UCSD-AML1 (cell line): ENCODE measurements around the gene LDAH.

Experiments used
- DNase-seq: peaks from one replicate; lab custom pipeline; 2025; ENCODE audit not compliant: unreplicated experiment; lab: John Stamatoyannopoulos, UW

LDAH gene

DNA sequence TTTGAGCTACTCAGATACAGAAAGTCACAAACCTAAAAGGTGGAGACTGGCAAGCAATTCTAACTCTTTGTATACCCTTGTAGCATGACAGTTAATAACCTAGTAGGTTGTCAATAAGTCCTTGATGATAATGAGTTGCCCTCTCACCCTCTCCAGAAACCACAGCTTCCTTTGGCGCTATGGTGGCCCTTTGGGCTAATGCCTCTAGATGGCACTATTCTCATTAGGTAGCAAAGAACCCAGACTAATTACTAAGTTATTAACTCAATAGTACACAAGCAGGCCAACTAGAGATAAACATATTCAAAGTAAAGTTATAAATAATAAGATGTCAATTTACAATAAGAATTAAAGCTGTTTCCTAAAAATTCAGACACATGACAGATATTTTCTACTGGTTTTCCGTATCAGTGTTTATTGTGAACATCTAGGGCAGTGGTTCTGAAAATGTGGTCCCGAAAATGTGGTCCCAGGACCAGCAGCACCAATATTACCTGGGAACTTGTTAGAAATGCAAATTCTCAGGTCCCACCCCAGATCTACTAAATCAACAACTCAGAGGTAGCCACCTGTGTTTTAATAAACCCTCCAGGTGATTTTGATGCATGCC is 41.1 kb downstream of the LDAH start:
- peak; percentile 17 for DNase-seq

DNA sequence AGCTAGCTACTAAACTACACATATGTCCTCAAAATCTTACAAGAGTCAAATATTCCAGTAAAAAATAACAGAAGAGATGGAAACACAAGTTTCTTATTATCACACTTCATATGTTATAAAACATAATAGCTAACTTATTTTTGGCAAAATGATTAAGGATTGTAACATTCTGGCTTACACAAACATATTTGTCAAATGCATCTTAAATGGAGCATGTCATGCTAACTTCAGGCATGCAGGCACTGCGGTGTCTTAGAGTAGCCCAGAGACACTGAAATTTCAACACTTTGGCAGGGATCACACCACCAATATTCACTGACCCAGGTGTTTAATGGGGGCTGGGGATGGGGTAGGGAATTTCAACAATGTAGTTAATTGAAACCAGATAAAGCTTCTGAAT is 51.6 kb downstream of the LDAH start:
- no peak for DNase-seq

DNA sequence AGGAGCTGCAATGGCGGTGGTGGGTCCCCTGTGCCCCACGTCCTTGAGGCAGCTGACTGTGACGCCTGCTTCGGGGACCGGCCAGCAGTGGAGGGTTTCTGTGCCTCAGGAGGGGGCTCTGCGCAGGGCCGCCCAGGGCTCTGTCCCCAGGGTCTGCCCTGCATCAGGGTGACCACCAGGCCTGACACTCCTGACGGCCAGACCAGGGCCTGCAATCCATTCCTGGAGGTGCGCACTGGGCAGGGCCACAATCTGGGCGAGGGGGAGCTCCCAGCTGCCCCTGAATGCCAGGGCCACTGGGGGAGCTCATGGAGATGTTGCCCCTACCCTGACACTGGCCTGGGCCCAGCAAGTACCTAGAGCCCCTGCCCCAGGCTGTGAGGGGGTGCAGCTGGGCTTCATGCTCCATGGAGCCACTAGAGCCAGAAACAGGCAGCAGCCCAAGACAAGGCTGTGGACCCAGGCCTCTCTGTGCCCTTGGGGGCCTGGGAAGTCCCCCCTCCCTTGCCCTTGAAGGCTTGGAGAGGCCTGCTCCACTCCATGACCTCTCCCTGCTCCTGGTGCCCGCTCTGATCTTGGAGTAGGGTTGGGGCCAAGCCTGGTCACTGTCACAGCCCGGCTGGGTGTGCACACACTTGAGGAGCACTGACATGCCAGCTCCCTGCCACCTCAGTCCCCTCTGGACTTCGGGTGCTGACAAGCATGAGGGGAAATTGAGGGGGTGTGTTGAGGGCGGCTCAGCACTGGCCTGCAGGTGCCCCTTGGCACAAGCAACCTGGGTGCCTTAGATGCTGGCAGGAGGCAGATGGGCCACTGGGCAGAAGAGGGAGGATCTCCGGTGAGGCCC is 55.9 kb downstream of the LDAH start:
- DNase-seq: no peak

DNA sequence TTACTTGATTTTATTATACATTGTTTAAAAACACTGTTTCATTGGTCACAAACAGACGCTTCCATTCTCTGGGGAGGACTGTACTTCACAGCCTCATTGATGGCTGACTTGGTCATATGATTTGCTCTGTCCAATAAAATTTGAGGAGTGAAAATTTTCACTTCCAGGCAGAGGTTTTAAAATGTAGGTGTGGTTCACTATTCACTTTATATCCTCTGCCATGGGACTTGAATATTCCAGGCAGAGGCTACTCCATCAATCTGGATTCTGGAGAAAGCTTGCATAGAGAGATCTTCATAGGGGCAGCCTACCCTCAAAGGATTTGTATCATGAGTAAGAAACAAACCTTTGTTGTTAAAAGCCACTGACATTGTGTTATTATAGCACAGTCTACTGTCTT is 56.7 kb downstream of the LDAH start:
- DNase-seq: no peak

DNA sequence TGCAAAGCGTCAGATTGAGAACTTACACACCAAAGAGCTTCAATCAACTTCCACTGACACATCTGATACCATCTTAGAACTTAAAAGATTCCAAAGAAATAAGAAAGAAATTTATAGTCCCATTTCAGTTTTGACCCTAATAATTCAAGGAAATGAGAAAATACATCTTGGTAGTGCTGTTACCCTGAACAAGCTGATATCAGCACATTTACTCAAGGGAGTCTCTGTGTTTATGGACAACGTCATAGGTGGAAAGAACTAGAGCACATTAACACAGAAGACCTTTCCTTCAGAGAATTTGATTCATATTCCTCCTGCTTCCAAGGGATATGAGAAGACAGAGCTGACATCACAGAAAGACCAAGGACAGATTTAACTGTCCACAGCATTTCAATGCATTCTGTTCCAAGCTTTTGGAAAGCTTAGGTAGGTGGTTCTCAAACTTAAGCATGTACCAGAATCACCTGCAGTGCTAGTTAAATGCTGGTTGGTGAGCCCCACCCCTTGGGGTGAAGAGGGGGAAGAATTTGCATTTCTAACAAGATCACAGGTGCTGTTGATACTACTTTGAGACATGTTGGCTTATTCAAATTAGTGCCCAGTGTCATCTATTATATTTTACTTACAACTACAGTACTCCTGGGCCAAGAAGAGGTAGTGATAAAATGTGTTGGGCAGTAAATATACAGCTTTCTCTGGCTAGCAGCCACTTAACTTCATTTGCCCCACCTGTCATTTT is 59.8 kb downstream of the LDAH start:
- no peak for DNase-seq

DNA sequence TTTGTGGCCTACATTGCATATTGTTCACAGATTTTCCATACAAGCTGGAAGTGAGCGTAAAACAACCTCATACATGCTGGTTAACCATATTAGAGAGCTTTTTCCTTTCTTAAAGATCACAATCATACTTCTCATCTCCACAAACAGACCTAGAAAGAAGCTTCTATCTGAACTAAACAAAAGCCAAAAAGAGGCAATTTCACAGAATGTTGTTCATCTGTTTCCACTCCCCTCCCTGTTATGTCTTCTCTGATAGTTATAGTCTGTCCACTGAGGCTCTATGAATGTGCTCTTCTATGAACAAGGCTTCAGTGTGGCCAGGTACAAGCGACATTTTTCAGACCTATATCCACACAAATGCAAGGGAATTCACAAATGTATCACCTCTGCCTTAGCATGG is 63.4 kb downstream of the LDAH start:
- DNase-seq: no peak

DNA sequence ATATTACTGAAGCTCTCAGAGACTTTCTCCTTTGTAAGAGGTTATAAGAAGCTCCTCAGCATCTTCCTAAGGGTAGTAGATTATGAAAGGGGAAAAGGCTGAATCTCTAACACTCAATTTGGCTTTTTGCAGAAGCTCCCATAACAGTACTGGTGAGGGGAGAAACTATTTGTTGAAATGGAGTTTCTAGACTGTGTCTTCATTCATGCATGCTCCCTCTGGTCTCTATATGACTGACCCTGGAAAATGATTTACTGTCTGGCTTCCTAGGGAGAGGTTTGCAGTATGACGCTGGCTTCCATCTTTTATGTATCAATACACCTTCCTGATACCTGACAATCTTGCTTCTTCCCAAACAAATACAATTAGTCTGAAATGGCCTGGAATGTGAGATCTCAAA is 63.9 kb downstream of the LDAH start:
- DNase-seq: no peak

DNA sequence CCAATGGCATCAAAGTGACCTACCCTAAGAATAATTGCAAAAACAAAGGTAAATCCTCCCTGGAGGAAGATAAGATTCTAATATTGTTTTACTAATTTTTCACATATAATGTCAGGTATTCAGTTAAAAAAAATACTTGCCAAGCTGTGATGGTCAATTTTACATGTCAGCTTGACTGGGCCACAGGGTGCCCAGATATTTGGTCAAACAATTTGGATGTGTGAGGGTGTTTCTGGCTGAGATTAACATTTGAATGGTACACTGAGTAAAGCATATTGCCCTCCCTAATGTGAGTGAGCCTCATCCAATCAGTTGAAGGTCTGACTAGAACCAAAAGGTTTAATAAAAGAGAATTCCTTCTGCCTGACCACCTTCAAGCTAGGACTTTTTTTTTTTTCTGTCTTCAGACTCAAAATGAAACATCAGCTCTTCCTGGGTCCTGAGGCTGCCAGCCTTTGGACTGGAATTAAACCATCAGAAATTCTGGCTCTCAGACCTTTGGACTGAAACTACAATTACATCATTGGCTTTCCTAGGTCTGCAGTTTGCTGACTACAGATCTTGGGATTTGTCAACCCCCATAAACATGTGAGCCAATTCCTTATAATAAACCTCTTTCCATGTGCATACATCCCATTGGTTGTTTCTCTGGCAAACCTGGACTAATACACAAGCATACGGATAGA is 65.4 kb downstream of the LDAH start:
- no peak for DNase-seq

DNA sequence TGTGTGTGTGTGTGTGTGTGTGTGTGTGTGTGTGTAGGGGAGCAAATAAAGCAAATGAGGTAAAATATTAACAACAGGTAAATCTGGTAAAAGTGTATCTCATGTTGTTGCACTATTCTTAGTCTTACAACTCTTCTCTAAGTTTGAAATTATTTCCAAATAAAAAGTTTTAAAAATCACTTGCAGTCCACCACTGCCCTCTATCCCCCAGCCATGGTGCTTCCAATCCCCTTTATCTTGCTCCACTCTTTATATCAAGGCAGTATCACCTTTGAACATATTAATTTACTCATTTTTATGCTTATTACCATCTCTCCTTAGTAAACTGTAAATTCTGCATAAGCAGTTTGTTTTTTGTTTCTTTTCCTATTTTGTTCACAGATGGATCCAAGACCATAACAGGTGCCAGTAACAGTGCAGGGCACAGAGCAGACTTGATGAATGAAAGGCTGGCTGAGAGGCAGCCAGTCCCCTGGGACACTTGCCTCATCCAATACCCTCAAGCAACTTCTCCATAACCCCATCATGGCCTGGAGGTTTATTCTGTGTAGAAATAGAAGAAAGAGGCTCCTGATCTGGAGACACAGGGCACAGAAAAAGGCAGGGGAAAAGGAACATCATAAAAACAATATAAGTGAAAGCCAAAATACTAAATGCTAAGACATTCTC is 67.6 kb downstream of the LDAH start:
- DNase-seq: no peak

DNA sequence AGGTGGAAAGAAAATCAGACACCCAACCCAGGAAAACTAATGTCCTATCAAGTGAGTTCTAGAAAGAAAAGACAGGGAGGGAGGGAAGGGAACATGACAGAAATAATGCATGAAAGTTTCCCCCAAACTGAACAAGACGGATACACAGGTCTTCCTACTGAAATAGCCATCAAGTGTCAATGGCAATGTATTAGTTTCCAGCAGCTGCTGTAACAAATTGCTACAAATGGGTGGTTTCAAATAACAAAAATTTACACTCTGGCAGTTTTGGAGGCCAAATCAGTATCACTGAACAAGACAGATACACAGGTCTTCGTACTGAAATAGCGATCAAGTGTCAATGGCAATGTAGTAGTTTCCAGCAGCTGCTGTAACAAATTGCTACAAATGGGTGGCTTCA is 70.6 kb downstream of the LDAH start:
- DNase-seq: no peak

DNA sequence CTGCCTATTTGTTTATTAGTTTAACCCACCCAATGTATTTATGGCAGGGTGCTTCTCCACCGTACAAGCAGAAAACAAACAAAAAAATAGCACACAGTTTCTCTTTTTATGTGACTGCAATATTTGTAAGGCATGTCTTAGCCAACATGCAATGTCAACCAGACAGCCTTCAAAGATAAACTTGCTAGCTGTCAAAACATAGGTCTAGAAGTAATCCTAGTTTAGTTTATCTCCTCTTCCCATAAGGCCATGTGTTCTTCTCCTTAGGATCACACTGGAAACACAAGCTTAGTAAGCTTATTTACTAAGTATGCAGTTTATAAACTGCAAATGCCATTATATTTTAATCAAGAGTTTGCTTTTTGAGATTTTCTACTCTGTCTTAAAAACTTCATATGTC is 75.6 kb downstream of the LDAH start:
- no peak for DNase-seq

DNA sequence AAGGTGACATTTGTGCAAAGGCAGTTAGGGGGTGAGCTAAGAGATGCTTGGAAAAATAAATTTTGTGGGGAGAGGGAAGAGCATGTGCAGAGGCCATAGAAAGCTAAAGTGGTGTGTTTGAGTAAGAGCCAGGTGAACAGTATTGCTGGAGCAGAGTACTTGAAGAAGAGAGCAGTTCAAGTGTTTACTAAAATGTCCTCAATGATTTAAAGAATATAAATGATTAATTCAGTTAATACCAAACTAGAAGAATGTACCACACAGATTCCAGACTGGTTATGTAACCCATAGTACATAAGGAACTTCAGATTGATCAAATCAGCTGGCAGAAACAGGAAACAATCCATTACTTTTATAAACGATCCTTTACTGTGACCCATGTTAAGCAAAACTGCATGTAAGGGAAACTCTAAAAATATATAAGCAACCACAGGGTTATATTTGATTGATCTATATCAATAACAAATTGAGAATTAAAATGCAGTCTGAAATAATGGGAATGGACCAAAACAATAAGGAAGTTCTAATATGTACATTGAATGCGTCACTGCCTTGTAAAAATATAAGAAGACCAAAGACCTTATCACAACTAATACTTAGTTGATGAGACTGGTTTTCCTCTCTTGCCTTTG is 76.9 kb downstream of the LDAH start:
- DNase-seq: no peak

DNA sequence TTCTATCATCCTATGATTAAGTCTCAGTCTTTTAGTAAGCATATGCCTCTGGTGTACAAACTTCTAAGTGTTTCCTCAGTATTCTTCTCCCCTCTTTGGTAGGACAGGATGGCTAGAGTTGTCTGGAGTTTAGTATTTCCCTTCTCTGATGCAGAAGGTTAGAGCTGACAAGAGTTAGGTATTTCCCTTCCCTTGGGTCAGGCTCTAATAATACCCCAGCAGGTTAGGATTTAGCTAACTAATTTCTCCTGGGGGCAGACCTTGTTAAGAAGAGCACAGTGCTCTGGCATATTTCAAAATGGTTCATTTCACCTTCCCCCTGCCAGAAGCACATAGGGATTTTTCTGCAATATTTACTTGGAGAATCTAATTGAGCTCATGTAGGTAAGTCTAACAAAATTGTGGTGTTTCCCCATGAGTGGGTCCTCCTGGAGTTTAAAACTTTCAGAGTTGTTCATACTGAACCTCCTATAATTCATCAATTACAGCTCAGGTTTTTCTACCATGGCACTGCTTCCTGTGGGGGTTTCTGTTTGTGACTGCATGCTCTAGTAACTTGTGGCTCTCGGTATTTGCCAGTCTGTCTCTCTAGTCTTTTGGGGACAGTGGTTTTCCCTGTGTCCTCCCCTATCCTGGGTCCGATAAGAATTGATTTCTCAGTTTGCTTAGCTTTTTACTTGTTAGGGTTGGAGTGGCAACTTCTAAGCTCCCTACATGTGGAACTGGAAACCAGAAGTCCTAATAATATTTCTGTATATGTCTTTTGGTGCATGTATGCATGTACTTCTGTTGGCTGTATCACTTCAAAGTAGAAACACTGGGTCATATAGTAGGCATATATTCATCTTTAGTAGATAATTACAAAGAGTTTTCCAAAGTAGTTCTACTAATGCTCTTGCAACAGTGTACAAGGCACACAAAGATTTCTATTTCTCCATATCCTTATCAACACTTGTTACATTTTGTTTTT is 78.2 kb downstream of the LDAH start:
- no peak for DNase-seq

DNA sequence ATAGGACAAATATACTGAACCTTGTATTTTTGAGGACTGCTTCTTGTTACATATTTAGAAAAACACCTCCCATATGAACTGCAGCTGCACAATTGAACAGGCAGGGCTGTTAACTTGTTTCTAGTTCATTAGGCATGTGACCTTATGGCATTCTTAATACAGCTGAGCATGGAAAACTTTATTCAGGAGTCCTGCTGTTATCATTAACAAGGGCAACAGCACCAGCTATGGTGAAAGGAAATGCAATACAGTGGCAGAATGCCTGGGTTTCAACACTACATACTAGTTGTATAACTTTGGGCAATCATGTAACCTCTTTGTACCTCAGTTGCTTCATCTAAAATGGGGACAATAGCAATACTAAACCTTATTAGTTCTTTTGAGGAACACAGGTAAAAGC is 84.1 kb downstream of the LDAH start:
- DNase-seq: no peak

DNA sequence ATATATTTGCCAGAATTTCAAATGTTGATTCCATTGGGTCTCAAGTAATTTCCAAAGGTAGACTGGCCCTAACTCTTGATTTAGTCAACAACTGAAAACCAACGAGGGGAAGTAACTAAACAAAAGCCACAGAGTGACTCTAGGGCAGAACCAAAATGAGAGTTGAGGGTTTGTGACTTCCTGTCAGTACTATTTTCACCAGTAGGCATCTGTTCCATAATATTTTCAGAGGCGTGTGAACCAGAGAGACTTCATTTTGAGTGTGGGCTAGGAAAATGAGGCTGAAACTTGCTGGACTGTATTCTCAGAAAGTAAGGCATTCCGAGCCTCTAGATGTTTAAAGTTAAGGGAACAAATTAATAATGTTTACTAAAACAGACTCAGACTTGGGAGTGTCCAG is 85.4 kb downstream of the LDAH start:
- no peak for DNase-seq

DNA sequence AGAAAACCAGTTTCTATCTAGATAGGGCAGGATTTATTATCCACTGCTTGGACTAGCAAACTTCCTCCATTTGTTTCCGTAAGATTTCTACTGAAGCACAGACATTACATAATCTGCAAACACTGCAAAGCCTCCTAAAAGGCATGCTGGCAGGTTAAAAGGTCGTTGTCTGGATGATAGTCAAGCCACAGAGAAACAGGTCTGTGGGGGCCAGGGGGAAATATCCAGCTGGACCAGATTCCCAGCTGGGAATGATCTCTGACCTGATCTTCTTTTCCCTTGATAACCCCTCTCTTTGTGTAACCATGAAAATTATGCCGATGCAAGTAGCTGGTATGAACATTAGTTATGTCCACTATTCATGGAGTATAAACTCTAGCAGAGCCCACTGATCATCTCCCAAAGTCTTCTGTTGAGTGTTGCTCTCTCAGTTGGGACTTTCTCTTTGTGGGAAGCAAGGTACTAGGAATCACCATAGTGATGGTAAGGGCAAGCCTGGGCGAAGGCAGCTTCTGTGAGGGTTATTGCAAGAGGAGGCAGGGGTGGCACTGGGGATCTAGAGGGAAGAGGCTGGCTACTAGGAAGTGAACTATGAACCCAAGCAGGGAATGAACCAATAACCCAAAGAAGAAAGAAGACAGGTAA is 94.7 kb downstream of the LDAH start:
- no peak for DNase-seq

DNA sequence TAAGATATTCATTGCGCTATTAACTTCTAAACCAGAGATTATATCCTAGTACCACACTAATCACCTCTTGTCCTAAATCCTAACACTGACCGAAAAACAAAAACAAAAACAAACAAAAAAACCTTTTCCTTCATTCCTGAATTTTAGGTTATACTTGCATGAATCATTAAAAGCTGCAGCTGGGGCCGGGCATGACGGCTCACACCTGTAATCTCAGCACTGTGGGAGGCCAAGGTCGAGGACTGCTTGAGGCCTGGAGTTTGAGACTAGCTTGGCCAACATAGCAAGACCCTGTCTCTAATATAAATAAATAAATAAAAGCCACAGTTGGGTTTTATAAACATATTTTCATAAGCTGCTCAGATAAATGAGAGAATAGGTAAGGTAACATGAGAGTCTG is 96.0 kb downstream of the LDAH start:
- DNase-seq: no peak

DNA sequence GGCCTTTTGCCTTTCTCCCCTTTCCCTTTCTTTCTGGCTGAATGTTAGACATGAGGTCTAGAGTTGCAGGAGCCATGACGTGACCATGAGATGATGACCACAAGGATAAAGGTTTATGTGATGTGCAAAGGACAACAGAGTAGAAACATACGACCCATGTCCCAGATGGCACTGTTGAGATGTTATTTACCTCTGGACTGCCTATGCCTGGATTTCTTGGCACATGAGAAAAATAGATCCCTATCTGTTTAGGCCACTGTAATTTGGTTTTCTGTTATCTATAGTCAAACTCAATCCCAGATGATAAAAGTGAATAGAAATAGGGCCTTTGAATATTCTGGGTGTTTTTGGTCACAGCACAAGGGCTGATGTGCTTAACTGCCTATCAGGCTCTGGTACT is 97.1 kb downstream of the LDAH start:
- DNase-seq: no peak

DNA sequence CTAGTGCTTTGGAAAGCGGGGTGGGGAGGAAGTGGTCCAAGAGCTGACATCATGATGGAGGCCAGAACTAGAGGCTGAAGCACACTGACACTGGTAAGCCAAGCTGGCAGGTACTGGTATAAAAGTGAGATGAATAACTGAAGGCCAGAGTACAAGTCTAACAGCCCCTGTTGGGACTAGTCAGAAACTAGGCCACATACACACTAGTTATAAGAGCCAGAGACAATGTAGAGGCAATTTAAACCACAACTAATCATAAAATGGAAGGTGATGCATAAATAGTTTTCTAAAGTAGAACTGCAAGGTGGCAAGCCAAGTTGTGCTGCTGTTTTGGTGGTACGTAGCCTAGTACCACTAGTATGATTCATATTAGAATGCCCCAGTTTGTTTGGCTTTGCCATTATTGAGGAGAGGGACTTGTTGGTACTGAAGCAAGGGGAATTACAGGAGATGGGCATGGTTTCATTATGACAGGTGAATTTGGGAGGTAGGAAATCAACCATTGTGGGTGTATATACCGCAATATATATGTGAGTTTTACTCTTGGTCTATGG is 98.3 kb downstream of the LDAH start:
- no peak for DNase-seq
